T-helper 2 cell treated with Interferon-gamma antibody and Interleukin-4, amounts not matched to agents 5 μg/mL and 100 μg/mL, for 36 hours (primary cell): ENCODE data around the gene LDB3.

ENCODE experiments used
- DNase-seq: peaks from one replicate; pipeline ENCODE4 v3.0.0; 2021; ENCODE audit warnings: low spot score
- H3K27ac Mint-ChIP-seq: one replicate; pipeline ENCODE4 v1.8.0; 2021; ENCODE audit warnings: mild to moderate bottlenecking, mixed read lengths
- H3K27me3 Mint-ChIP-seq: one replicate; pipeline ENCODE4 v1.8.0; 2021; ENCODE audit warnings: low read depth, mixed read lengths
- H3K36me3 Mint-ChIP-seq: one replicate; pipeline ENCODE4 v1.8.0; 2021; ENCODE audit warnings: low read depth, mixed read lengths
- H3K4me1 Mint-ChIP-seq: one replicate; pipeline ENCODE4 v1.8.0; 2021; ENCODE audit warnings: low read depth, mixed read lengths
- H3K4me3 Mint-ChIP-seq: one replicate; pipeline ENCODE4 v1.8.0; 2022; ENCODE audit warnings: mild to moderate bottlenecking, moderate library complexity, mixed read lengths
- H3K9me3 Mint-ChIP-seq: one replicate; pipeline ENCODE4 v1.8.0; 2021; ENCODE audit warnings: mixed read lengths

LDB3 gene

GRCh38 chr10:86692023-86692514 is 23.8 kb downstream of the LDB3 start:
- DNase-seq: no peak
- H3K9me3 Mint-ChIP-seq: no peaks in the 10 kb centered on the region
- peaks cover 4% of the 10 kb centered on the region for H3K4me1 Mint-ChIP-seq
- no peak overlapping the region for H3K27ac Mint-ChIP-seq
- H3K4me3 Mint-ChIP-seq: no peak overlapping the region
- no peaks in the 10 kb centered on the region for H3K36me3 Mint-ChIP-seq
- H3K27me3 Mint-ChIP-seq: peaks cover 5% of the 10 kb centered on the region

DNA sequence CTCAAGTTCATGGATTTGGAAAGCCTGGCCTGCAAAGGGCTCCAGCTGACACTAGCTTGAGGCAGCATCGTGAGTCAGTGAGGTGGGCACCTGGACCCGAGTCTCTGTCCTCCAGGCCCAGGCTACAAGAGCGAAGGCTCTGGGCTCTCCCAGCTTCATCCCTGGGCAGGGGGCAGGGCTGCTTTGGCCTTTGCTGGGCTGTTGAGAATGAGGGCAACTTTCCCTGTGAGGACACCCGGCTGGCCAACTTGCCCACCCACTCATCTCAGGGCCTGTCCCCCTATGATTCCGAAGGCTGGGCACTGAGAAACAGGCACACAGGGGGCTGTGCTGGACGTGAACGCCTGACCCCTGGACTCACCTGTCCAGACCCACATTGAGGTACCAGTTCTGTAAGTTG is 24.4 kb downstream of the LDB3 start:
- H3K9me3 Mint-ChIP-seq: no peaks in the 10 kb centered on the region
- no peak overlapping the region for H3K4me3 Mint-ChIP-seq
- H3K27me3 Mint-ChIP-seq: peaks cover 5% of the 10 kb centered on the region
- peaks cover 4% of the 10 kb centered on the region for H3K4me1 Mint-ChIP-seq
- DNase-seq: no peak
- no peak overlapping the region for H3K27ac Mint-ChIP-seq
- H3K36me3 Mint-ChIP-seq: no peaks in the 10 kb centered on the region

- Mint-ChIP-seq H3K27ac (no peak overlapping the region), H3K36me3 (no peaks in the 10 kb centered on the region), H3K9me3 (no peaks in the 10 kb centered on the region), H3K4me1 (peaks cover 4% of the 10 kb centered on the region), H3K27me3 (peaks cover 5% of the 10 kb centered on the region), H3K4me3 (no peak overlapping the region)
- DNase-seq: no peak
Measured at GRCh38 chr10:86693275-86693674, 25.0 kb downstream of the LDB3 start.

DNA sequence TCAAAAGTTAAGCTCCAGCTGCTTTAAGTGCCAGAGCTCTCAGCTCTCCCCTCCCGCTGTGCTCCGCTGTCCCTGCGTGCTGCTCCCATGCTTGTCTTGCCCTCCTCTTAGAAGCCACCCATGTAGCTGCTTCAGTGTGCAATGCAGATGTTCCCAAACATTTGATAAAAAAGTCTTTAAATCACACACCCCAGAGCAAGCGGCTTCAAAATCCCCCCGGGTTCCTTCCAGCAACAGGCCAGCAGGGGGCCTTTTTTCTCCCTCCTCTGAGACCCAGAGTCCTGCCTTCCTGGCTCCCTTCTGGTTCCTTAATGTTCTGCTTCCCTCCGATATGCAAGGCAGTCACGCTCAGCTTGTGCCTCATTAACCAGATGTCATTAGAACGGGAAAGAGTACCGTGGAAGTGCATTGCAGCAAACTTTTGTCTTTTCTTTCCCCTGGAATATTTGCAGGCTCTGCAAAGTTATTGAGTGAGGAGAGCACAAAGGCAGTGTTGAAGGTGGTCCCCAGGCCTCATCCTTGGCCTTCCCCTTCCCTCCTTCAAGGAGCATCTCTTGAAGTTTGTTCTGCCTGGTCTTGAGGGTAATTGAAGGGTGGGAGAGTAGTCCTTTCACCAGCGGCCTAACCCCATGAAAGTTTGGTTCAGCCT is 25.5 kb downstream of the LDB3 start:
- DNase-seq: no peak
- Mint-ChIP-seq H3K27me3 (peaks cover 5% of the 10 kb centered on the region), H3K36me3 (no peaks in the 10 kb centered on the region), H3K4me3 (no peak overlapping the region), H3K27ac (no peak overlapping the region), H3K4me1 (peaks cover 4% of the 10 kb centered on the region), H3K9me3 (no peaks in the 10 kb centered on the region)

DNA sequence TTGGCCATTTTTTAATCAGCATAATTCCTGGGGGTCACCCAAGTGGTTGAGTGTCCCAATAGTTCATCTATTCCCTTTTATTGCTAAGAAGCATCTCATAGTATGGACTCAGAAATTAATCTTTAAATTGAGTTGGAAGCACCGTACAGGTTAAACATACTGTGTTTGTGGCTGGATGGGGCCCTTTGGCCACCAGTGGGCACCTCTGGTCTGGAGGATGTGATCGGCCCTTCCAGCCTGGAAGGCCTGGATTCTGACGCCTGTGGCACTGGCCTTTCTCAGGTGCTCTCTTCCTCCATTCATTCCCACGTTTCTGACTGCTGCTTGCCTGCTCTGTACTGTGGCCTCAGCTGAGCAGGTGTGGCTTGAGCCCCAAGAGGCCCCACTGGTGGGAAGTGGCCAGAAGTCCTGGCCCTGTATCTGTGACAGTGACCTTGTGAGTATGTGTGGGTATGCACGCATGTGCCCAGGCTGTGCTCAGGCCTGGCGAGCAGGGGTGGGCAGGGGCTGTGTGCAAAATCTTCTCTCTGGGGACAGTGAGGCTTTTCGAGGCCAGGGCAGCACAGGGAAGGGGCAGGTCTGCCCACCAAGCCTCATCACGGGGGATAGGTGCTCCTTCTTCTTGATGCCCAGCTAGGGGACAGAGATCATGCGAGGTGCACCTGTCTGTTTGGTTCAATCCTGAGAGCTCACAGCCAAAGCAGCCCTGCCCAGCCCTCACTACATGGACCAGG is 30.1 kb downstream of the LDB3 start:
- DNase-seq: no peak
- H3K4me3 Mint-ChIP-seq: no peak overlapping the region
- H3K27ac Mint-ChIP-seq: no peak overlapping the region
- H3K36me3 Mint-ChIP-seq: no peaks in the 10 kb centered on the region
- peaks cover 5% of the 10 kb centered on the region for H3K27me3 Mint-ChIP-seq
- H3K4me1 Mint-ChIP-seq: no peaks in the 10 kb centered on the region
- H3K9me3 Mint-ChIP-seq: no peaks in the 10 kb centered on the region

GRCh38 chr10:86699125-86699524 is 30.8 kb downstream of the LDB3 start:
- Mint-ChIP-seq H3K4me3 (no peak overlapping the region), H3K9me3 (no peaks in the 10 kb centered on the region), H3K4me1 (no peaks in the 10 kb centered on the region), H3K27ac (no peak overlapping the region), H3K36me3 (no peaks in the 10 kb centered on the region), H3K27me3 (peaks cover 2% of the 10 kb centered on the region)
- no peak for DNase-seq

GRCh38 chr10:86699541-86699940 is 31.2 kb downstream of the LDB3 start:
- H3K36me3 Mint-ChIP-seq: no peaks in the 10 kb centered on the region
- no peak overlapping the region for H3K4me3 Mint-ChIP-seq
- no peaks in the 10 kb centered on the region for H3K4me1 Mint-ChIP-seq
- DNase-seq: no peak
- no peak overlapping the region for H3K27ac Mint-ChIP-seq
- H3K27me3 Mint-ChIP-seq: peaks cover 2% of the 10 kb centered on the region
- no peaks in the 10 kb centered on the region for H3K9me3 Mint-ChIP-seq

- Mint-ChIP-seq H3K4me1 (no peaks in the 10 kb centered on the region), H3K4me3 (no peak overlapping the region), H3K9me3 (no peaks in the 10 kb centered on the region), H3K36me3 (no peaks in the 10 kb centered on the region), H3K27me3 (peaks cover 1% of the 10 kb centered on the region), H3K27ac (no peak overlapping the region)
- DNase-seq: no peak
Measured at GRCh38 chr10:86699991-86700840, 31.9 kb downstream of the LDB3 start.

GRCh38 chr10:86700851-86701617 is 32.7 kb downstream of the LDB3 start:
- no peak overlapping the region for H3K27ac Mint-ChIP-seq

DNA sequence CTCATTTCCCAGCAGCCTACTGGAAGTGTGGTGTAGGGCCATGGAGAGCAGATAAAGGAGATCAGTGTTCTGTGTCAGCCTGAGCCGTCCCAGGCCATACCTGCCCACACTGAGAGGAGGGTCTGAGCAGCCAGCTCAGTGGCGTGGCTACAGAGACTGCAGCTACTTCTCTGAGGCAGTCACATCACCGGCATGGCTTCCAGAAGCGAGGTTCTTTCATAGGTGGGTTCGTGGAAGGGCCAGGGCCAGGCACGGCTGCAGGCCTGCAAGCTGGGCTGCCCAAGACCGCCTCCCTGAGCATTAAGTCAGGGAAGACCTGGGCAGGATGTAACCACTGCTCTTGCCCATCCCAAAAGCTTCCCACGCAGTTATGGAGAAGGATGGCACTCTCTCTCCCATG is 34.9 kb downstream of the LDB3 start:
- no peak for DNase-seq
- no peaks in the 10 kb centered on the region for H3K27me3 Mint-ChIP-seq
- no peaks in the 10 kb centered on the region for H3K36me3 Mint-ChIP-seq
- no peak overlapping the region for H3K27ac Mint-ChIP-seq
- no peak overlapping the region for H3K4me3 Mint-ChIP-seq
- no peaks in the 10 kb centered on the region for H3K9me3 Mint-ChIP-seq
- H3K4me1 Mint-ChIP-seq: no peaks in the 10 kb centered on the region

More at GRCh38 chr10:86700851-86701617, 32.7 kb downstream of the LDB3 start:
- H3K4me1 Mint-ChIP-seq: no peaks in the 10 kb centered on the region
- no peak for DNase-seq
- H3K36me3 Mint-ChIP-seq: no peaks in the 10 kb centered on the region
- no peak overlapping the region for H3K4me3 Mint-ChIP-seq
- H3K9me3 Mint-ChIP-seq: no peaks in the 10 kb centered on the region
- H3K27me3 Mint-ChIP-seq: no peaks in the 10 kb centered on the region

- no peak for DNase-seq
- Mint-ChIP-seq H3K4me3 (no peak overlapping the region), H3K36me3 (no peaks in the 10 kb centered on the region), H3K27me3 (no peaks in the 10 kb centered on the region), H3K27ac (no peak overlapping the region), H3K4me1 (no peaks in the 10 kb centered on the region), H3K9me3 (no peaks in the 10 kb centered on the region)
Measured at GRCh38 chr10:86705139-86705538, 36.8 kb downstream of the LDB3 start.

DNA sequence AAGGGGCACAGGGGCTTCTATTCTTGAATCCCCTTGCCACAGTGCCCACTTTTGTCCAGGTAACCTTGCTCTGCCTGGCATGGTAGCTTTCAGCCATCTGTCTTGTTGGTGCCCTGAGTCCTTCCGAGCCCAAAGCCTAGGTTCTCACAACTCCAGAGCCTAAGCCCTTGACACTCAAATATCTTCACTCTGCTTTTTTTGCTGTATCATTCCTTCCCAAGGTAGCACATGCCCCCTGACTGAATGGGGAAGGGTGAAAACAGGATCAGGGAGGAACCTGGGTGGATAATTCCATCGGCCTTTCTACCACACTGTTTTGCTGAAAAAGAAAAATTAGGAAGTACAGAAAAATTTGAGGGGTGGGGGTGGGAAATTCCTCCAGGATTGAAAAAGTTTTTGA is 37.6 kb downstream of the LDB3 start:
- DNase-seq: no peak
- no peak overlapping the region for H3K4me3 Mint-ChIP-seq
- H3K27me3 Mint-ChIP-seq: no peaks in the 10 kb centered on the region
- no peaks in the 10 kb centered on the region for H3K36me3 Mint-ChIP-seq
- peaks cover 5% of the 10 kb centered on the region for H3K4me1 Mint-ChIP-seq
- no peak overlapping the region for H3K27ac Mint-ChIP-seq
- H3K9me3 Mint-ChIP-seq: no peaks in the 10 kb centered on the region

- Mint-ChIP-seq H3K27ac (no peak overlapping the region), H3K27me3 (no peaks in the 10 kb centered on the region), H3K4me1 (peaks cover 6% of the 10 kb centered on the region), H3K4me3 (no peak overlapping the region), H3K36me3 (no peaks in the 10 kb centered on the region), H3K9me3 (no peaks in the 10 kb centered on the region)
- DNase-seq: no peak
Measured at GRCh38 chr10:86706401-86706841, 38.1 kb downstream of the LDB3 start.
